Psoas muscle (tissue), 8 donors: ENCODE data around the gene DALRD3. TPM values are rescaled to one million over a fixed set of nuclear protein-coding genes. Genes with fewer than 3 reads are reported as not detected.

ENCODE experiments used
- ATAC-seq, 4 donors: fragments of 200-7000 bp; cut with Tn5 transposase; one replicate each; pipeline ENCODE4 v1.9.1; 2020; ENCODE audit warnings: moderate library complexity in 3 of 4, mild to moderate bottlenecking in 2 of 4
- DNase-seq, 2 donors: peaks; one replicate each; pipeline ENCODE4 v3.0.0-alpha.2; 2020
- H3K27ac ChIP-seq: fragments of 200-600 bp; one replicate; pipeline ENCODE4 v1.8.0; 2022
- H3K27me3 ChIP-seq, 3 donors: fragments of 200-600 bp in 1 of 3; one replicate each; pipeline versions ENCODE4 v1.6.1 to v1.8.0; 2013 to 2022; ENCODE audit warnings: low read length in 2 of 3, mild to moderate bottlenecking in 2 of 3, moderate library complexity in 1 of 3; ENCODE audit not compliant: insufficient read depth in 3 of 3
- H3K36me3 ChIP-seq, 2 donors: fragments of 200-600 bp in 1 of 2; one replicate each; pipeline versions ENCODE4 v1.6.1 to v1.8.0; 2013 to 2022; ENCODE audit warnings: low read depth in 1 of 2, mild to moderate bottlenecking in 1 of 2, moderate library complexity in 1 of 2; ENCODE audit not compliant: insufficient read depth in 1 of 2
- H3K4me1 ChIP-seq: fragments of 200-600 bp; one replicate; pipeline ENCODE4 v1.8.0; 2022
- H3K4me3 ChIP-seq: fragments of 200-600 bp; one replicate; pipeline ENCODE4 v1.8.0; 2022; ENCODE audit warnings: mild to moderate bottlenecking
- H3K9me3 ChIP-seq: fragments of 200-600 bp; one replicate; pipeline ENCODE4 v1.8.0; 2022
- CTCF ChIP-seq: fragments of 200-600 bp; IDR thresholded peaks from one replicate; pipeline ENCODE4 v1.8.0; 2022; ENCODE audit warnings: antibody characterized with exemption
- WGBS, 3 donors: extraction: QIAGEN DNeasy Blood & Tissue Kit; methylation state at CpG; one replicate each; pipeline versions ENCODE4 v1.1.6 to v1.1.7; 2013; 5-methylcytosine and 5-hydroxymethylcytosine counted together
- intact Hi-C, 2 donors: fragments of 100-400 bp; cut with DNase I; formaldehyde crosslinking; loops; one replicate each; pipeline versions ENCODE4 v1.11.0 to v1.14.2; 2022
- polyA plus RNA-seq, 3 donors: library from polyadenylated mRNA; stranded (reverse); fragments of 200-250 nt; gene quantifications; one replicate each; pipeline ENCODE4 v1.2.3, GENCODE V29; 2013
- total RNA-seq, 4 donors: library from RNA; stranded (reverse); fragmentation: NEBNext Ultra II Directional in 2 of 4; extraction: Animal tissue kit (Norgen Biotek cat#: 25700) in 2 of 4; gene quantifications; one replicate each; pipeline versions ENCODE4 v1.2.1 to v1.2.4, GENCODE V29; 2021 to 2023
- donor health status: healthy with polysubstance abuse.
- donor health status: DM: no; HTN: no; CAD: no; lungs with moderate emphysema.
- donor health status: Bipolar disorder and iron deficiency.
- donor health status: healthy.
- donor health status: DM: yes; HTN: yes; CAD: no.
- donor health status: DM: no; HTN: no; CAD: no.
- donor health status: DM: no; HTN: no; CAD: no.
- donor health status: DM: yes; HTN: yes; CAD: no.

The DALRD3 gene
- total and polyA plus RNA-seq, 7 donors, result 7.5 to 19.9 (median 10.4) TPM

DNA sequence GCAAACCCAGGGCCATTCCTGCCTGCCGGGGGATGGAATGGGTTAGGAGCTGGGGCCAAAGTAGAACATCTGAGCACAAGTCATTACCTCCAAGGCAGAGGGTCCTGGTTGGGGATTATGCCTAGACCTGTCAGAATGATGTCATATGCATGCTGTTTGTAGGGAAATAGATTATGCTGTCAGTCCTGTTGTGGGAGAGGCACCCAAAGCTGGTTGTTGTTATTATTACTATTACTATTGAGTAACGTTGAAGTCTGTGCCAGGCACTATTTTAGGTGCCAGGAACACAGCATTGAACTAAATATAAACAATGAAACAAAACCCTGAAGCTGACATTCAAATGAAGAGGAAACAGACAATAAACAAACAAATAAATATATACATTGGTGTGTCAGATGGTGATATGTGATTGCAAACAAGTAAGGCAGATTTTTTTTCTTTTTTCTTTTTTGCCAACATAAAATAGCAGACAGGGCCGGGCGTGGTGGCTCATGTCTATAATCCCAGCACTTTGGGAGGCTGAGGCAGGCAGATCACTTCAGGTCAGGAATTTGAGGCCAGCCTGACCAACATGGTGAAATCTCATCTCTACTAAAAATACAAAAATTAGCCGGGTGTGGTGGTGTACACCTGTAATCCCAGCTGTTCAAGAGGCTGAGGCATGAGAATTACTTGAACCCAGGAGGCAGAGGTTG lies 26.4 kb downstream of the DALRD3 start:
- peak overlapping the region; percentile 78 for H3K27ac ChIP-seq
- no peak for TF ChIP-seq CTCF
- ATAC-seq (peak in 1 of 4 donors; percentile 23), DNase-seq (no peak)
- 44 to 64% (median 46%) methylated on average over 5 of the region's 5 CpGs for WGBS, 3 donors
- peaks cover 25% of the 10 kb centered on the region for H3K4me1 ChIP-seq
- intact Hi-C loops, result no loop called here
- H3K27me3 ChIP-seq, result no peaks in the 10 kb centered on the region
- peaks cover 0 to 9% of the 10 kb centered on the region in 2 donors for H3K36me3 ChIP-seq
- no peaks in the 10 kb centered on the region for H3K9me3 ChIP-seq
- H3K4me3 ChIP-seq, result peak overlapping the region; percentile 94

DNA sequence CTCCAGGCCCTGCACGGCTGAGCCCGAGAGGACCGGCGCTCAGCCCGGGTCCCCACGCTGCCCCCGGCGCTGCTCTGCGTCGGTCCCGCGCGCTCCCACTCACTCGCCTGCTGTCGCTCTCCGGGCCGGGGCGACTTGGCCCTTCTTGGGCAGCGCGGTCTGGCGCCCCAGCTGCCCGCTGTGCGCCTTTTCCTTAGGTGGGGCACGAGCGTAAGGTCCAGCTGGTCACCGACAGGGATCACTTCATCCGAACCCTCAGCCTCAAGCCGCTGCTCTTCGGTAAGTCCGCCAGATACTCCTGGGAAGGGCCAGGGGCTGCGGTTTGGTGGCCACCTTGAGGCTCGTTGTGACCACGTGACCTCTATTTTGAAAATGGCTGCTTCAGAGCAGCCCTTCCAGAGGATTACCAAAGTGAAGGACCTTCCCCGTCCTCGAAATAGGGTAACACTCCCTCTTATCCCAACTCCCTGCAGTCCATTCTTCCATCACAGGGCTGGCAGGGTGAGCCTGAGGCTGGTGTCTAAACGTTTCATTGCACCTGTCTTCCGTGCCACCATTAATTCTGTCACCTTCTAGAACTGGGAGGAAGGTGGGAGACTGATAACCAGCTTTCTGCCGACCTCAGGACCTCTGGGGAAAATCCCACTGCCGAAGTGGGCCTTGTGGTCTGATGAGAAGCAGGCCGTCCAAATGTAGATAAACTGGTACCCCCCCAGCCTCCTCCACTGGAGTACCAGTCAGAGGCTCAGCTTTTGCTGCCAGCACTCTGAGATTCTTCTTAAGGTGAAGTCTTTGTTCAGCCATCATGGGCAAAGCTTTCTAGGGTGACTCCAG lies 27.5 kb downstream of the DALRD3 start:
- DNase-seq (peak in 1 of 2 donors; percentile 60), ATAC-seq (peak; percentile 20 to 52 (median 34))
- Histone ChIP-seq H3K9me3 (no peaks in the 10 kb centered on the region), H3K4me1 (peaks cover 25% of the 10 kb centered on the region), H3K36me3 (peaks cover 0 to 12% of the 10 kb centered on the region in 2 donors), H3K27ac (peak overlapping the region; percentile 78), H3K27me3 (no peaks in the 10 kb centered on the region), H3K4me3 (peak overlapping the region; percentile 94)
- 6 to 10% (median 6%) methylated on average over 39 to 40 of the region's 40 CpGs for WGBS, 3 donors
- TF ChIP-seq CTCF, result no peak
- intact Hi-C loops, result no loop called here

DNA sequence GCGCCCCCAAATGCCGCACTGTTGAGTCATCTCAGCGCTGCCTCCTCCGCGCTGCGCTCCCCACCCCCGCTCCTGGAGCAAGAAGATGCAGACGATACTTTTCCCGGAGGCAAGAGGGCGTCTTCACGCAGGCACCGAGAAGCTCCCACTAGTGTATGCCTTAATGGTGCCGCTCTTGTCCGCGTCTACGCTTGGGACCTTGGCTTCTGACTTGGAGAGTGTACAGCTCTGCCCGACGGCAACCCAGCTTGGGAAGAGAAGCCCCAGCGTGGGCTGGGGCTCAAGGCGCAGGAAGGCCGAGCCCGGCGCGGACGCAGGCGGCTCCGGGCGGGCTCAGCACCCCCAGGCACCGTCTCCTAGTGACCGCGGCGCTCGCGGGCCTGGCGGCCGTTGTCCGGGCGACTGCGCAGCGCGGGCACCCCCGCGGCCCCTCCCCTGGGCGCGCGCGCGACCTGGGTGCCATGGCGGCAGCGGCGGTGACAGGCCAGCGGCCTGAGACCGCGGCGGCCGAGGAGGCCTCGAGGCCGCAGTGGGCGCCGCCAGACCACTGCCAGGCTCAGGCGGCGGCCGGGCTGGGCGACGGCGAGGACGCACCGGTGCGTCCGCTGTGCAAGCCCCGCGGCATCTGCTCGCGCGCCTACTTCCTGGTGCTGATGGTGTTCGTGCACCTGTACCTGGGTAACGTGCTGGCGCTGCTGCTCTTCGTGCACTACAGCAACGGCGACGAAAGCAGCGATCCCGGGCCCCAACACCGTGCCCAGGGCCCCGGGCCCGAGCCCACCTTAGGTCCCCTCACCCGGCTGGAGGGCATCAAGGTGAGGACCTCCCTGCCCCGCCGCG lies 28.4 kb downstream of the DALRD3 start, which contains the start of gene P4HTM:
Gene P4HTM (plus strand): TSS at position 446 of the 840 bp plus-strand sequence. CDS start 16 bp downstream, at position 462.
- Histone ChIP-seq H3K36me3 (peaks cover 0 to 21% of the 10 kb centered on the region in 2 donors), H3K4me3 (peak within 1 kb of the TSS; percentile 94), H3K27ac (peak within 1 kb of the TSS; percentile 78), H3K4me1 (peaks cover 25% of the 10 kb centered on the region), H3K27me3 (no peaks in the 10 kb centered on the region), H3K9me3 (no peaks in the 10 kb centered on the region)
- peak; percentile 78 to 87 (median 86) for ATAC-seq
- 1% methylated on average over 52 to 91 of the region's 91 CpGs for WGBS, 3 donors
- peak; percentile 25 for TF ChIP-seq CTCF
- intact Hi-C loops, result loop anchor here in 1 of 2 donors (5.0 kb wide), 1 partner anchor 102 kb away; the partner anchor contains the start of gene QRICH1
- peak; percentile 91 to 92 for DNase-seq

- Histone ChIP-seq H3K4me3 (peak overlapping the region; percentile 94), H3K36me3 (peaks cover 0 to 28% of the 10 kb centered on the region in 2 donors), H3K27ac (peak overlapping the region; percentile 78), H3K4me1 (peaks cover 25% of the 10 kb centered on the region), H3K9me3 (no peaks in the 10 kb centered on the region), H3K27me3 (no peaks in the 10 kb centered on the region)
- DNase-seq, result no peak
- 7 to 10% (median 8%) methylated on average over 21 of the region's 21 CpGs for WGBS, 3 donors
- ATAC-seq, result no peak
- intact Hi-C loops, result loop anchor here in 1 of 2 donors (5.0 kb wide), 1 partner anchor 103 kb away; the partner anchor contains the start of gene QRICH1
- no peak for TF ChIP-seq CTCF
Observed at GRCh38 chr3:48989126-48989795, 29.1 kb downstream of the DALRD3 start.
